GM12864 (cell line): ENCODE results near the gene SDR9C7.
"Not testable (repeated sequence)": the region's sequence is repeated elsewhere in the genome, so short reads cannot be mapped to it uniquely, and the experiment has no call there.

ENCODE experiments used
- DNase-seq: peaks from one replicate; pipeline ENCODE4 v3.0.0-alpha.2; 2011; ENCODE audit warnings: low read depth
- H3K4me3 ChIP-seq: 2 replicates; pipeline ENCODE4 v1.5.1; 2011; ENCODE audit warnings: mild to moderate bottlenecking, low read depth, low read length, control low read depth
- TF ChIP-seq, protein P1 (sequence below): IDR thresholded peaks from 2 replicates; pipeline ENCODE4 v1.5.1; 2011; ENCODE audit warnings: low read depth, mild to moderate bottlenecking, moderate library complexity, low read length, control low read depth, inconsistent platforms; ENCODE audit errors: missing control alignments

SDR9C7 gene

DNA sequence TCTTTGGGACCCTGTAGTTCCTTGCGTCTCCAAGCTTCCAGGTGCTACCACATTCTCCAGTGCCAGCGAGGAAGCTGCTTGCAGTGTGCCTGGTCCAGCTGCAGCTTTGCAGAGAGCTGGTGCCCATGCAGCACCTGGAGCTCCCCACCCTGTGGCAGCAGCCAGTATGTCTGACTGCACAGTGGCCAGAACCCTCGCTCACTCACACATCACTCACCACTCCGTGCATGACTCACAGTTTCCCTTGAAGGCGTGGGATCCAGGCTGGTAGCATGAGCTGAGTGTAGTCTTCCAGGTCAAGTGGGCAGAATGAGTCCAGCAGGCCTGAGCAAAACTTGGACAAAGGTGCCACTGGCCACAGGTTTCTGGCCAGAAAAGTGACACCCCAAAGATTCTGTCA is 33.6 kb downstream of the SDR9C7 start:
- DNase-seq = no peak
- no peak overlapping the region for H3K4me3 ChIP-seq
- TF ChIP-seq, protein P1, sequence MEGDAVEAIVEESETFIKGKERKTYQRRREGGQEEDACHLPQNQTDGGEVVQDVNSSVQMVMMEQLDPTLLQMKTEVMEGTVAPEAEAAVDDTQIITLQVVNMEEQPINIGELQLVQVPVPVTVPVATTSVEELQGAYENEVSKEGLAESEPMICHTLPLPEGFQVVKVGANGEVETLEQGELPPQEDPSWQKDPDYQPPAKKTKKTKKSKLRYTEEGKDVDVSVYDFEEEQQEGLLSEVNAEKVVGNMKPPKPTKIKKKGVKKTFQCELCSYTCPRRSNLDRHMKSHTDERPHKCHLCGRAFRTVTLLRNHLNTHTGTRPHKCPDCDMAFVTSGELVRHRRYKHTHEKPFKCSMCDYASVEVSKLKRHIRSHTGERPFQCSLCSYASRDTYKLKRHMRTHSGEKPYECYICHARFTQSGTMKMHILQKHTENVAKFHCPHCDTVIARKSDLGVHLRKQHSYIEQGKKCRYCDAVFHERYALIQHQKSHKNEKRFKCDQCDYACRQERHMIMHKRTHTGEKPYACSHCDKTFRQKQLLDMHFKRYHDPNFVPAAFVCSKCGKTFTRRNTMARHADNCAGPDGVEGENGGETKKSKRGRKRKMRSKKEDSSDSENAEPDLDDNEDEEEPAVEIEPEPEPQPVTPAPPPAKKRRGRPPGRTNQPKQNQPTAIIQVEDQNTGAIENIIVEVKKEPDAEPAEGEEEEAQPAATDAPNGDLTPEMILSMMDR = no peak

DNA sequence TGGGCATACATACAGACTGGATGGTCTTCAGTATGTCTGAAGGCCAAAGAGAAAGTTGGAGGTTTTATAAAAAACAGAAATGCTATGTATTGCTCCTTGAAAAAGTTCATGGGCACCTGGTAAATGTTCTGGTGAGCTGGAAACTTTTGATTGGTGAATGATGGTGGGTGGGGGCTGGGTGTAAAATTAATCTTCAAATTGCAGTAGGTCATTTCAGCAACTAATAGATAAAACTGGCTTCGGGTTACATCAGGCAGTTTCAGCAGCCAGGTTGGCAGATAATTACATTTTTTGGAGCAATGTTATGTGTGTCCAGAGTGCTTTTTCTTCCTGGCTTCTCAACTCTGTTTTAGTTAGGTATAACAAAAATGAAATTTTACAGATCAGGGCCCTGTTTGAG is 35.3 kb downstream of the SDR9C7 start:
- H3K4me3 ChIP-seq = no peak overlapping the region
- DNase-seq = no peak
- TF ChIP-seq, protein P1 = no peak

DNA sequence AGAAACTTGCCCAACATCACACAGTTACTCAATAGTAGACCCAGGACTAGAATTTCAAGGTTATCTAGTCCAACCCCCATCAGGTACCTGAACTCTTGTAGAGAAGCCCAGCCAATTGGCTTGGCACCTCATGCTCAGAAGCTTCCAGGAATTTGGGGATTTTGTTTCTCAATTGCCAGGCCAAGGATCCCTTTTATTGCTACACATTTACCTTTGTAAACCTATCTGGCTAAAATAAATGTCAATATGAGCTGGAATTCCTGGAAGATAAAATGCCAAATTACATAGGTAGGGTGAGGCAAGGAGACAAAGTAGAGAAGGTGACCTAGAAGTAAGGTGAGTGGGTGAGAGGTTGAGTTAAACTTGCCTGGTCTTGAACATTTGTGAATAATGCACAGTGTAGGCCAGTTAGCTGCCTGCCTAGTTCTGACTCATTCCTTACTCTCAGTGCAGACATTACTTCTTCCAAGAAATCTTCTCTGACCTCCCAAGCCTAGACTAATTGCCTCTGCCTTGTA is 36.3 kb downstream of the SDR9C7 start:
- TF ChIP-seq, protein P1 = no peak
- no peak overlapping the region for H3K4me3 ChIP-seq
- DNase-seq = no peak

DNA sequence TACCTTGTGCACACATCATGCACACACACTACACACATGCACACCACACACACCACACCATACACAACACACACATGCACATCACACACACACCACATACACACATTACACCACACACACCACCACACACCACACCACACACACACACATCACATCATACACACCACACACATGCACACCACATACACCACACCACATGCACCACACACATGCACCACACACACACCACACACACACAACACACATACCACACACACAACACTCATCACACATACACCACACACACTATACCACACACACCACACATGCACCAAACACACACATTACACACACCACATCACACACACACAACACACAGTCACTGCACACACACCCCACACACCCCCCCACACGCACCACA is 38.1 kb downstream of the SDR9C7 start:
- no peak overlapping the region for H3K4me3 ChIP-seq
- TF ChIP-seq, protein P1 = no peak
- DNase-seq = no peak

DNA sequence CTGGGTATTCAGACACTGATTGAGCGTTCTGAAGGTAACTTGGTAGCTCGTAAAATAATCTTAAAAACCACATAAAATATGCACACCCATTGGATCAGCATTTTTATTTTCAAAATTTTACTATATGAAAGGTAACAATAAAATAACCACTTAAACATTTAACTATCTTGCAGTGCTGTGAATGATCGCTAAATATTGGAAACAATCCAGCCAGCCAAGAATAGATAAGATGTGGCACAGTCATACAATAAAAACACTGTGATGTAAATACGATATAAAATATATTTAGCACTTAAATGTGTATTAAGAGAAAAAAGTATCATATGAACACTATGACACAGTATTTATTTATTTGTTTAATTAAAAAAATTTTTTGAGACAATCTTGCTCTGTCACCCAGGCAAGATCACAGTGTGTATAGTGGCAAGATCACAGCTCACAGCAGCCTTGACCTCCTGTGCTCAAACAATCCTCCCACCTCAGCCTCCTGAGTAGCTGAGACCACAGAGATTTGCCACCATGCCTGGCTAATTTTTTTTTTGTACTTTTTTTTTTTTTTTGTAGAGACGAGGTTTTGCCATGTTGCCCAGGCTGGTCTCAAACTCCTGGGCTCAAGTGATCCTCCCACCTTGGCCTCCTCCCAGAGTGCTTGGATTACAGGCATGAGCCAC is 39.4 kb downstream of the SDR9C7 start:
- no peak for DNase-seq
- no peak overlapping the region for H3K4me3 ChIP-seq
- TF ChIP-seq, protein P1 = no peak

DNA sequence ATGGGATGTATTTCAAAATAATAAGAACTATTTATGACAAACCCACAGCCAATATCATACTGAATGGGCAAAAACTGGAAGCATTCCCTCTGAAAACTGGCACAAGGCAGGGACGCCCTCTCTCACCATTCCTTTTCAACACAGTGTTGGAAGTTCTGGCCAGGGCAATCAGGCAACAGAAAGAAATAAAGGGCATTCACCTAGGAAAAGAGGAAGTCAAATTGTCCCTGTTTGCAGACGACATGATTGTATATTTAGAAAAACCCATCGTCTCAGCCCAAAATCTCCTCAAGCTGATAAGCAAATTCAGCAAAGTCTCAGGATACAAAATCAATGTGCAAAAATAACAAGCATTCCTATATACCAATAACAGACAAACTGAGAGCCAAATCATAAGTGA is 42.3 kb downstream of the SDR9C7 start:
- not testable (repeated sequence) for H3K4me3 ChIP-seq, DNase-seq

DNA sequence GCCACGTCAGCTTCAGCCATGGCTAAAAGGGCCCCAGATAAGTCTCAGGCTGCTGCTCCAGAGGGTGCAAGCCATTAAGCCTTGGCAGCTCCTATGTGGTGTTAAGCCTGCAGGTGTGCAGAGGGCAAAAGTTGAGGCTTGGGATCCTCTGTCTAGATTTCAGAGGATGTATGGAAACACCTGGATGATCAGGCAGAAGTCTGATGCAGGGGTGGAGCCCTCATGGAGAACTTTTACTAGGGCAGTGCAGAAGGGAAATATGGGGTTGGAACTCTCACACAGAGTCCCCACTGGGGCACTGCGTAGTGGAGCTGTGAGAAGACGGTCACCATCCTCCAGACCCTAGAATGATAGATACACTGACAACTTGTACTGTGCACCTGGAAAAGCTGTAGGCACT is 47.9 kb downstream of the SDR9C7 start:
- TF ChIP-seq, protein P1 = no peak
- no peak for DNase-seq
- H3K4me3 ChIP-seq = no peak overlapping the region
